OCI-LY1 (cell line): Measurements from ENCODE around the gene SLC38A2.

Source experiments
- H2AFZ ChIP-seq: fragments of 200-600 bp; sonication (generic), shearing (Covaris generic); 2 replicates; pipeline ENCODE4 v1.6.0; 2014; ENCODE audit warnings: antibody characterized with exemption, mild to moderate bottlenecking, low read length
- H3F3A ChIP-seq: fragments of 200-600 bp; sonication (generic), shearing (Covaris generic); 2 replicates; pipeline ENCODE4 v1.6.0; 2014; ENCODE audit warnings: mild to moderate bottlenecking, antibody characterized with exemption, low read length, moderate library complexity; ENCODE audit not compliant: insufficient read depth
- H3K27ac ChIP-seq: fragments of 200-600 bp; sonication (generic); 2 replicates; pipeline ENCODE4 v1.5.1; 2014; ENCODE audit warnings: low read length, mixed run types, mild to moderate bottlenecking, low read depth; ENCODE audit not compliant: poor library complexity, severe bottlenecking
- H3K27me3 ChIP-seq: fragments of 200-600 bp; sonication (generic); 2 replicates; pipeline ENCODE4 v1.6.0; 2014; ENCODE audit warnings: antibody characterized with exemption, mild to moderate bottlenecking, low read length, moderate library complexity; ENCODE audit not compliant: insufficient read depth
- H3K36me3 ChIP-seq: fragments of 200-600 bp; sonication (generic); 2 replicates; pipeline ENCODE4 v1.6.1; 2014; ENCODE audit warnings: mild to moderate bottlenecking, antibody characterized with exemption, low read length, moderate library complexity, mixed read lengths; ENCODE audit not compliant: insufficient read depth
- H3K4me1 ChIP-seq: fragments of 200-600 bp; sonication (generic); 2 replicates; pipeline ENCODE4 v1.5.1; 2014; ENCODE audit warnings: mild to moderate bottlenecking, low read length, moderate library complexity; ENCODE audit not compliant: insufficient read depth, severe bottlenecking
- H3K4me2 ChIP-seq: fragments of 200-600 bp; sonication (generic), shearing (Covaris generic); 2 replicates; pipeline ENCODE4 v1.6.1; 2014; ENCODE audit warnings: low read length
- H3K4me3 ChIP-seq: fragments of 200-600 bp; sonication (generic); 2 replicates; pipeline ENCODE4 v1.5.1; 2014; ENCODE audit warnings: low read length, low read depth, mild to moderate bottlenecking, mixed read lengths; ENCODE audit not compliant: poor library complexity, severe bottlenecking
- H3K79me2 ChIP-seq: fragments of 200-600 bp; shearing (Covaris generic); 2 replicates; pipeline ENCODE4 v1.6.1; 2016; ENCODE audit warnings: mixed run types, low read length, mixed read lengths; ENCODE audit not compliant: insufficient read depth
- H3K9ac ChIP-seq: fragments of 200-600 bp; sonication (generic), shearing (Covaris generic); 2 replicates; pipeline ENCODE4 v1.6.1; 2014; ENCODE audit warnings: mild to moderate bottlenecking, low read length, mixed read lengths
- H3K9me2 ChIP-seq: fragments of 200-600 bp; sonication (generic), shearing (Covaris generic); 2 replicates; pipeline ENCODE4 v1.6.1; 2014; ENCODE audit warnings: low read depth, mild to moderate bottlenecking, low read length, mixed read lengths
- H3K9me3 ChIP-seq: fragments of 200-600 bp; shearing (Covaris generic); 2 replicates; pipeline ENCODE4 v1.6.1; 2014; ENCODE audit warnings: low read length, mixed read lengths
- H4K20me1 ChIP-seq: fragments of 200-600 bp; sonication (generic), shearing (Covaris generic); 2 replicates; pipeline ENCODE4 v1.6.0; 2016; ENCODE audit warnings: mild to moderate bottlenecking, low read length; ENCODE audit not compliant: insufficient read depth
- CTCF ChIP-seq: fragments of 200-600 bp; sonication (generic), shearing (Covaris generic); IDR thresholded peaks from 2 replicates; pipeline ENCODE4 v1.5.1; 2017; ENCODE audit warnings: mild to moderate bottlenecking, antibody characterized with exemption, low read length, moderate library complexity, mixed read lengths
- EZH2 ChIP-seq: fragments of 200-600 bp; sonication (generic), shearing (Covaris generic); IDR thresholded peaks from 2 replicates; pipeline ENCODE4 v1.8.0; 2017; ENCODE audit warnings: borderline replicate concordance, mixed run types, mild to moderate bottlenecking, antibody characterized with exemption, low read length, moderate library complexity, mixed read lengths

The SLC38A2 gene

GRCh38 chr12:46410495-46410894 is 37.9 kb upstream of the SLC38A2 start:
- H3K27ac ChIP-seq: no peak overlapping the region
- H3K27me3 ChIP-seq: no peaks in the 10 kb centered on the region
- H3F3A ChIP-seq: no peaks in the 10 kb centered on the region
- no peak overlapping the region for H3K9ac ChIP-seq
- no peak overlapping the region for H3K4me2 ChIP-seq
- H3K36me3 ChIP-seq: no peaks in the 10 kb centered on the region
- no peaks in the 10 kb centered on the region for H3K9me2 ChIP-seq
- TF ChIP-seq CTCF: no peak
- no peak for TF ChIP-seq EZH2
- H4K20me1 ChIP-seq: no peaks in the 10 kb centered on the region
- no peaks in the 10 kb centered on the region for H3K9me3 ChIP-seq
- no peaks in the 10 kb centered on the region for H3K4me1 ChIP-seq
- H2AFZ ChIP-seq: no peak overlapping the region
- H3K4me3 ChIP-seq: no peak overlapping the region
- H3K79me2 ChIP-seq: no peaks in the 10 kb centered on the region

GRCh38 chr12:46409974-46410373 is 37.4 kb upstream of the SLC38A2 start:
- Histone ChIP-seq H3K9me2 (no peaks in the 10 kb centered on the region), H3K4me2 (no peak overlapping the region), H3K27ac (no peak overlapping the region), H3F3A (no peaks in the 10 kb centered on the region), H3K9me3 (no peaks in the 10 kb centered on the region), H3K36me3 (no peaks in the 10 kb centered on the region), H2AFZ (no peak overlapping the region), H3K4me3 (no peak overlapping the region), H3K79me2 (no peaks in the 10 kb centered on the region), H3K4me1 (no peaks in the 10 kb centered on the region), H4K20me1 (no peaks in the 10 kb centered on the region), H3K27me3 (no peaks in the 10 kb centered on the region), H3K9ac (no peak overlapping the region)
- no peak for TF ChIP-seq EZH2
- TF ChIP-seq CTCF: no peak

GRCh38 chr12:46409342-46409741 is 36.8 kb upstream of the SLC38A2 start:
- TF ChIP-seq CTCF (no peak), EZH2 (no peak)
- Histone ChIP-seq H3K9ac (no peak overlapping the region), H3K4me3 (no peak overlapping the region), H3K27ac (no peak overlapping the region), H3K4me2 (no peak overlapping the region), H3K79me2 (no peaks in the 10 kb centered on the region), H4K20me1 (no peaks in the 10 kb centered on the region), H3K27me3 (no peaks in the 10 kb centered on the region), H3K9me3 (no peaks in the 10 kb centered on the region), H3K36me3 (no peaks in the 10 kb centered on the region), H2AFZ (no peak overlapping the region), H3K4me1 (no peaks in the 10 kb centered on the region), H3F3A (no peaks in the 10 kb centered on the region), H3K9me2 (no peaks in the 10 kb centered on the region)
